LNCaP clone FGC (cell line): ENCODE measurements around the gene SLC9C2.
"Not testable (repeated sequence)": the region's sequence is repeated elsewhere in the genome, so short reads cannot be mapped to it uniquely, and the experiment has no call there.

ENCODE experiments used
- DNase-seq: peaks from one replicate; pipeline ENCODE4 v3.0.0-alpha.2; 2011; ENCODE audit warnings: low read depth
- H3K4me3 ChIP-seq: 2 replicates; pipeline ENCODE4 v1.5.1; 2011; ENCODE audit warnings: mild to moderate bottlenecking, low read depth, low read length, control low read depth
- TF ChIP-seq, protein P1 (sequence below): IDR thresholded peaks from 2 replicates; pipeline ENCODE4 v1.5.1; 2012; ENCODE audit warnings: mild to moderate bottlenecking; ENCODE audit not compliant: control insufficient read depth, insufficient read depth; ENCODE audit errors: extremely low read depth

Gene SLC9C2

DNA sequence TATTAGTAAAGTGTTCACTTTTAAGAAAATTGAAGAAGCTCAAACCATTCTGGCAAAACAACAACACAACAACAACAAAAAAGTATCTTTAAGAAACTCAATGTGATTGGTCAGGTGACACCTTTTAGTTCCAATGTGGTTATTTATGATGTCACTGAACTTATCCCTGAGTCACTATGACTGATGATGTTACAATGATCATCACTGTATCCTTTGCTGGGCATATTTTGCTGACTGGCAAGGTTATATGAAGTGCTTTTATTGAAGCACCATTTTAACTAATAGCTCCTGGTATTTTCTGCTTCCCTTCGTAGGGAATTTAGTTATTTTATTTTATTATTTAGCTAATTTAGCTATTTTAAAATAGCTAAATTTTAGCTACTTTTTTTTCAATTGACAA lies 32.2 kb upstream of the SLC9C2 start, which contains the start of gene TEX50:
Gene TEX50 (plus strand): TSS at position 223 of the 400 bp plus-strand sequence. CDS start 184 bp downstream, outside the sequence.
- no peak within 1 kb of the TSS for H3K4me3 ChIP-seq
- TF ChIP-seq, protein P1, sequence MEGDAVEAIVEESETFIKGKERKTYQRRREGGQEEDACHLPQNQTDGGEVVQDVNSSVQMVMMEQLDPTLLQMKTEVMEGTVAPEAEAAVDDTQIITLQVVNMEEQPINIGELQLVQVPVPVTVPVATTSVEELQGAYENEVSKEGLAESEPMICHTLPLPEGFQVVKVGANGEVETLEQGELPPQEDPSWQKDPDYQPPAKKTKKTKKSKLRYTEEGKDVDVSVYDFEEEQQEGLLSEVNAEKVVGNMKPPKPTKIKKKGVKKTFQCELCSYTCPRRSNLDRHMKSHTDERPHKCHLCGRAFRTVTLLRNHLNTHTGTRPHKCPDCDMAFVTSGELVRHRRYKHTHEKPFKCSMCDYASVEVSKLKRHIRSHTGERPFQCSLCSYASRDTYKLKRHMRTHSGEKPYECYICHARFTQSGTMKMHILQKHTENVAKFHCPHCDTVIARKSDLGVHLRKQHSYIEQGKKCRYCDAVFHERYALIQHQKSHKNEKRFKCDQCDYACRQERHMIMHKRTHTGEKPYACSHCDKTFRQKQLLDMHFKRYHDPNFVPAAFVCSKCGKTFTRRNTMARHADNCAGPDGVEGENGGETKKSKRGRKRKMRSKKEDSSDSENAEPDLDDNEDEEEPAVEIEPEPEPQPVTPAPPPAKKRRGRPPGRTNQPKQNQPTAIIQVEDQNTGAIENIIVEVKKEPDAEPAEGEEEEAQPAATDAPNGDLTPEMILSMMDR, result no peak
- no peak for DNase-seq

- no peak for DNase-seq
- TF ChIP-seq, protein P1, result no peak
Measured at GRCh38 chr1:173628888-173629287, 26.0 kb upstream of the SLC9C2 start.

GRCh38 chr1:173627269-173627668 lies 24.4 kb upstream of the SLC9C2 start:
- no peak overlapping the region for H3K4me3 ChIP-seq
- TF ChIP-seq, protein P1, result no peak
- DNase-seq, result no peak

More at GRCh38 chr1:173628888-173629287, 26.0 kb upstream of the SLC9C2 start:
- no peak overlapping the region for H3K4me3 ChIP-seq

DNA sequence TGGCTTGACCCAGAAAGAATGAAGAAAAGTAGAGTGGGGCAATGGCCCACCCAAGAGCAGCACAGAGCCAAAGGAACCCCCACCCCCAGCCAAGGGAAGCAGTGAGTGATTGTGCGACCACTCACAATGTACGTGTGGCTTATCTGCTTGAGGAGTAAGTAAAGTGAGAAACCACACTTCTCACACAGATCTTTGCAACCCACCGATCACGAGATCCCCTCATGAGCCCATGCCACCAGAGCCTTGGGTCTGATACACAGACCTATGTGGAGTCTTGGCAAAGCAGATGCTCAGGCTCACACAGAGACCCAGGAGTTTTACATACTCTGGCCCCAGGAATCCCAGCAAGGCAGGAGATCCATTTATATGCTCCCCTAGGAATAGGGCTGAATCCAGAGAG lies 14.0 kb upstream of the SLC9C2 start:
- DNase-seq, result no peak
- no peak overlapping the region for H3K4me3 ChIP-seq
- TF ChIP-seq, protein P1, result no peak

GRCh38 chr1:173613086-173613485 lies 10.2 kb upstream of the SLC9C2 start:
- not testable (repeated sequence) for H3K4me3 ChIP-seq

DNA sequence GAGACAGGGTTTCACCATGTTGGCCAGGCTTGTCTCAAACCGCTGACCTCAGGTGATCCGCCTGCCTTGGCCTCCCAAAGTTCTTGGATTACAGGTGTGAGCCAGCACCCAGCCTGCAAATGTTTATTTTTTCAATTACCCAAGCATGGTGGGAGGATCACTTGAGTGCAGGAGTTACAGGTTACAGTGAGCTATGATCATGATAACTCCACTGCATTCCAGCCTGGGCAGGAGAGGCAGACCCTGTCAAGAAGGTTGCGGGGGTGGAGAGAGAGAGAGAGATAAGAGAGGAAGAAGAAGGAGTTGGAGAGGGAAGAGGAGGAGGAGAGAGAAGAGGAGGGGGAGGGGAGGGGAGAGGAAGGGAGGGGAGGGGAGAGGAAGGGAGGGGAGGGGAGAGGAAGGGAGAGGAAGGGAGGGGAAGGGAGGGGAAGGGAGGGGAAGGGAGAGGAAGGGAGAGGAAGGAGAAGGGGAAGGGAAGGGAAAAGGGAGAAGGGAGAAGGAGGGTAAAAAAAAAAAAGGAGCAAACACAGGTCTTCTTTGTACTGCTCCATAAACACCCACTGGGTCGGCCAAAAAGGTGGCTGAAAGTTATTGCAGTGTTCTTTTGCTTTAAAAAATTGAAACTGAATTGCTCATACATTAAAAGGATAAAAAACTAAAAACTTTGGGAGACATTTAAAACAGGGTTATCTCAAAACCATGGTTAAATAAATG lies 5.8 kb upstream of the SLC9C2 start:
- TF ChIP-seq, protein P1, result no peak
- no peak overlapping the region for H3K4me3 ChIP-seq
- DNase-seq, result no peak

More at GRCh38 chr1:173613086-173613485, 10.2 kb upstream of the SLC9C2 start:
- DNase-seq, result not testable (repeated sequence)

DNA sequence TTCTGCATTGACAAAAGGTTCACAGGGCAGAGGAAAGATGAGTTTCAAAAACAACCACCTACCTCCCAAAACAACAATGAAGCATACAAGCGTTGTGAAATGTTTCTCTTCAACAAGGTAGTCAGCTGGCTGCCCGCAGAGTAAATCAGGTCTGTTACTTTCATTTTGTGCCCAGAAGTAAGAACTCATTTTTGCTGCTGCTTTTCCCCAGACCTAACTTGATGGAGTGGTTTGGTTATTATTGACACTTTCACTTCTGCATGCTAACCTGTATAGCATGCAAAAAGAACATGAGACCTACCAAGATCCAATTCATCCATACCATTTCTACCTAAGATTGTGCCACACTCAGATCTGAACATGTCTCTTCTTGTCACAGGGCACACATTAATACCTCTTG lies 1.3 kb downstream of the SLC9C2 start:
- no peak for DNase-seq
- H3K4me3 ChIP-seq, result no peak overlapping the region
- TF ChIP-seq, protein P1, result no peak
